WERI-Rb-1 (cell line): Measurements from ENCODE around the gene HORMAD2.

Experiments
- DNase-seq: peaks from one replicate; pipeline ENCODE4 v3.0.0-alpha.2; 2020
- H3K27ac ChIP-seq: fragments of 250-450 bp; sonication (Bioruptor Pico); 2 replicates; pipeline ENCODE4 v1.5.1; 2020; ENCODE audit warnings: mild to moderate bottlenecking, moderate library complexity
- H3K27me3 ChIP-seq: fragments of 250-450 bp; sonication (Bioruptor Pico); 2 replicates; pipeline ENCODE4 v1.5.1; 2021; ENCODE audit warnings: mild to moderate bottlenecking, low read depth, moderate library complexity; ENCODE audit not compliant: insufficient read depth, severe bottlenecking
- H3K36me3 ChIP-seq: fragments of 250-450 bp; sonication (Bioruptor Pico); 2 replicates; pipeline ENCODE4 v1.5.1; 2020; ENCODE audit warnings: mild to moderate bottlenecking, moderate library complexity
- H3K4me3 ChIP-seq: 2 replicates; pipeline ENCODE4 v1.5.1; 2011; ENCODE audit warnings: low read depth, mild to moderate bottlenecking, control low read depth, low read length
- H3K9me3 ChIP-seq: fragments of 250-450 bp; sonication (Bioruptor Pico); 2 replicates; pipeline ENCODE4 v1.5.1; 2021; ENCODE audit warnings: mild to moderate bottlenecking, moderate library complexity; ENCODE audit not compliant: severe bottlenecking
- TF ChIP-seq, protein P1 (sequence below): IDR thresholded peaks from 2 replicates; pipeline ENCODE4 v1.5.1; 2011; ENCODE audit warnings: low read depth, mild to moderate bottlenecking, control low read depth, inconsistent platforms, low read length

The HORMAD2 gene

DNA sequence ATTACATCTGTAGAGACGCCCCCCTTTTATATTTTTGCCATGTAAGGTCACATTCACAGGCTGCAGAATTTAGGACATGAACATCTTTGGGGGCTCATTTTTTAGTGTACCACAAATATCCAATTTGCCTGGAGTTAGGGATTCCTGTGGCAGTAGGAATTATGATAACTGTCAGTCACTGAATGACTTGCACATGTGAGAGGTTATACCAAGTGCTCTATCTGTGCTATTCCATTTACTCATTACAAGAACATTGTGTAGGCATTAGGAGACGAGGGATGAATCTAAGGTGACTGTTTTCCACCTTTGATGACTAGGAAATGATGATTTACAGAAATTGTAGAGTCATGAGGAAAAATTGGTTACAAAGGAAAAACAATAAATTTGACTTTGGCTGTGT lies 87.0 kb downstream of the HORMAD2 start:
- H3K36me3 ChIP-seq, result no peaks in the 10 kb centered on the region
- no peak overlapping the region for H3K4me3 ChIP-seq
- H3K27me3 ChIP-seq, result no peaks in the 10 kb centered on the region
- TF ChIP-seq, protein P1, sequence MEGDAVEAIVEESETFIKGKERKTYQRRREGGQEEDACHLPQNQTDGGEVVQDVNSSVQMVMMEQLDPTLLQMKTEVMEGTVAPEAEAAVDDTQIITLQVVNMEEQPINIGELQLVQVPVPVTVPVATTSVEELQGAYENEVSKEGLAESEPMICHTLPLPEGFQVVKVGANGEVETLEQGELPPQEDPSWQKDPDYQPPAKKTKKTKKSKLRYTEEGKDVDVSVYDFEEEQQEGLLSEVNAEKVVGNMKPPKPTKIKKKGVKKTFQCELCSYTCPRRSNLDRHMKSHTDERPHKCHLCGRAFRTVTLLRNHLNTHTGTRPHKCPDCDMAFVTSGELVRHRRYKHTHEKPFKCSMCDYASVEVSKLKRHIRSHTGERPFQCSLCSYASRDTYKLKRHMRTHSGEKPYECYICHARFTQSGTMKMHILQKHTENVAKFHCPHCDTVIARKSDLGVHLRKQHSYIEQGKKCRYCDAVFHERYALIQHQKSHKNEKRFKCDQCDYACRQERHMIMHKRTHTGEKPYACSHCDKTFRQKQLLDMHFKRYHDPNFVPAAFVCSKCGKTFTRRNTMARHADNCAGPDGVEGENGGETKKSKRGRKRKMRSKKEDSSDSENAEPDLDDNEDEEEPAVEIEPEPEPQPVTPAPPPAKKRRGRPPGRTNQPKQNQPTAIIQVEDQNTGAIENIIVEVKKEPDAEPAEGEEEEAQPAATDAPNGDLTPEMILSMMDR, result no peak
- no peaks in the 10 kb centered on the region for H3K9me3 ChIP-seq
- H3K27ac ChIP-seq, result no peak overlapping the region
- no peak for DNase-seq

DNA sequence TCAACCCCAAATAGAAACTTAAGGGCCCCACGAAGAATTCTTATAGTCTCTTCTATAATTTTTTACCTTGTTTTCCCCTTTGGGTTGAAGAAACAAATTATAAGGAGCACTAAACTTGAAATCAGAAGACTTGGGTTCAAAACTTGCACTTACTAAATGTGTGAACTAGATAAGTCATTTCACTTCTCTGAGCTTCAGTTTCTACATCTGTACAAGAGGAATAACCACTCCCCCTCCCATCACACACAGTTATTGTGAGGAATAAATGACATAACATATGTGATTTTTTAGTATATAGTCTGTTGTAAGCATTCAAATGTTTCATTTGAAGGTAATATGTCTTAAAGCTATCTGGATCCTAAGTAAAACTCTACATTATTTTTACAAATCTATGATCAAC lies 87.5 kb downstream of the HORMAD2 start:
- H3K27me3 ChIP-seq, result no peaks in the 10 kb centered on the region
- no peak overlapping the region for H3K27ac ChIP-seq
- H3K9me3 ChIP-seq, result no peaks in the 10 kb centered on the region
- no peak for DNase-seq
- no peaks in the 10 kb centered on the region for H3K36me3 ChIP-seq
- H3K4me3 ChIP-seq, result no peak overlapping the region
- TF ChIP-seq, protein P1, result no peak

DNA sequence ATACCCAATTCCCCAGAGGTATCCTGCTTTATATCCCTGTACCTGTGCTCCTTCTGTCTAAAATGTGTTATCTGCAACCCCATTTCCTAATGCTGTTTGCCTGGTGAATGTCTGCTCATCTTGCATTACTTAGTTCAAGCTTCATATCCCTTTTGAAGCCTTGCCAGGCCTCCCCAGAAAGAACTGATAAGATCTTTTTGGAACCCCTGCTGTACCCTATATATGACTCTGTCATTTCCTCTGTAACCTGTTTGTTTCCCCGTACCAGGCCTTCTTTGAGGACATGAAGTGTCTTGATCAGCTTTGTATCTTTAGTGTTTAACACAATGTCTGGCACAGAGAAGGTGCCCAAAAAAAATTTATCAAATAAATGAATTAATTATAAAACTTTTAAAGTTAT lies 88.7 kb downstream of the HORMAD2 start:
- no peaks in the 10 kb centered on the region for H3K27me3 ChIP-seq
- H3K9me3 ChIP-seq, result no peaks in the 10 kb centered on the region
- TF ChIP-seq, protein P1, result no peak
- H3K27ac ChIP-seq, result no peak overlapping the region
- no peak overlapping the region for H3K4me3 ChIP-seq
- DNase-seq, result no peak
- H3K36me3 ChIP-seq, result no peaks in the 10 kb centered on the region

DNA sequence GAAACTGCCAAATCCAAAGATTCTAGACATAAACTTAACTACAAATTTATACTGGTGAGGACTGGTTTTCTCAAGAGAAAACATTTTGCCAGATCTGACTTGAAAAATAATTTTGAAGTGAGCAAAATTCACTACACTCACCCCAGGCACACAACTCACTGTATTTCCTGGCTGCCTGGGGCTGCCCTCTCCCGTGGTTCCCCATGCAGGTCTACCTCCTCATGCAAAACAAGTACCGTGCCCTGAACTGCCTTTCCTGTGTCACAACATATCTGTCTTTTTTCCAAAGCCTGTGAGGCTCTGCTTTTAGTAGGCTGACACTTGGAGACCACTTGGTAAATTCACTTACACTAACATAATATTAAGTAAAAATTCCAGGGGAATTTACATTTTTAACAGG lies 89.9 kb downstream of the HORMAD2 start:
- no peak for DNase-seq
- H3K36me3 ChIP-seq, result no peaks in the 10 kb centered on the region
- no peaks in the 10 kb centered on the region for H3K27me3 ChIP-seq
- no peak overlapping the region for H3K4me3 ChIP-seq
- no peaks in the 10 kb centered on the region for H3K9me3 ChIP-seq
- no peak overlapping the region for H3K27ac ChIP-seq
- TF ChIP-seq, protein P1, result no peak

DNA sequence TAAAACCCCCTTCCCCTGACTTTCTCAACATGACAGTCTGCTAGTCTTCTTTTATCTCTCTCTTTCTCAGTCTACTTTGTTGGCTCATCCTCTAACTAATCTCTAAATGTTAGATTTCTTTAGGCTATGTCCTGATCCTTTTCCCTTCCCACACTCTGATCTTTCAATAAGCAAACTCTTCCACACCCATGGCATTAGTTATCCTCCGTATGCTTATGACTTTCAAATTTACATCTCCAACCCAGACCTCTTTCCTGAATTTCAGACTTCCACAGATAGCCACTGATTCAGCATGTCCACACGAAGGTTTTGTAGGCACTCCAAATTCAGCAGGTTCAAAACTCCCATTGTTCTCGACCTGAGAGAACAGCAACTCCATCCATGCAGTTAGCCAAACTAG lies 90.7 kb downstream of the HORMAD2 start:
- no peak for DNase-seq
- H3K4me3 ChIP-seq, result no peak overlapping the region
- no peaks in the 10 kb centered on the region for H3K36me3 ChIP-seq
- no peaks in the 10 kb centered on the region for H3K27me3 ChIP-seq
- TF ChIP-seq, protein P1, result no peak
- no peaks in the 10 kb centered on the region for H3K9me3 ChIP-seq
- H3K27ac ChIP-seq, result no peak overlapping the region

DNA sequence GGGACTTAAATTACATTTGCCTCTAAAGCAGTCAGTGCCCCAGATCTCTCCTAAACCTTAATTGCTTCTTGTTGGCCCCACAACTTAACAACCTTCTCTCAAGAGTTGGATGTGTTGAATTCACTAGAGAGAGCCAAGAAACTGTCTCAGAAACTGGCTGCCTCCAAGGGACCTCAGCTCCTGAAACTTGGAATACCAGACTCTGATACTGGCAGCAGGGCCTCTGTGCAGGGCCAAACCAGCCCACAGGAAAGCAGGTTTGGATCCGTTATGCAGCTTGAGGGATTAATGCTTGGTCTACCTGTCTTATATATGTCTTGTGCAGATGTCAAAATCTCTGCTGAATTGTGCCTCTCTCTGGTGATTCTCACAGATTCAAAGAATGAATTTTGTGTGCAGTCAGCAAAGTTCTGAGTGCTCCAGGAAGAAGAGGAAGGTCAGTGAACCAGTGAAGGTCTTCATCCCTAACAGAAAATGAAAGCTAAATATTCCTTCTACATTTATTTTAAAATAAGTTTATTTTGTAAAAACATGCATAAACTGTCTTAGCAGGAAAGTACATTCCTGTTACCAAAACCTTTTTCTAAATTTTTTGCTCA lies 95.5 kb downstream of the HORMAD2 start:
- Histone ChIP-seq H3K9me3 (no peaks in the 10 kb centered on the region), H3K36me3 (no peaks in the 10 kb centered on the region), H3K27ac (no peak overlapping the region), H3K27me3 (no peaks in the 10 kb centered on the region), H3K4me3 (no peak overlapping the region)
- TF ChIP-seq, protein P1, result no peak
- no peak for DNase-seq
